ENCODE data around the gene PGM2L1.

The PGM2L1 gene

DNA sequence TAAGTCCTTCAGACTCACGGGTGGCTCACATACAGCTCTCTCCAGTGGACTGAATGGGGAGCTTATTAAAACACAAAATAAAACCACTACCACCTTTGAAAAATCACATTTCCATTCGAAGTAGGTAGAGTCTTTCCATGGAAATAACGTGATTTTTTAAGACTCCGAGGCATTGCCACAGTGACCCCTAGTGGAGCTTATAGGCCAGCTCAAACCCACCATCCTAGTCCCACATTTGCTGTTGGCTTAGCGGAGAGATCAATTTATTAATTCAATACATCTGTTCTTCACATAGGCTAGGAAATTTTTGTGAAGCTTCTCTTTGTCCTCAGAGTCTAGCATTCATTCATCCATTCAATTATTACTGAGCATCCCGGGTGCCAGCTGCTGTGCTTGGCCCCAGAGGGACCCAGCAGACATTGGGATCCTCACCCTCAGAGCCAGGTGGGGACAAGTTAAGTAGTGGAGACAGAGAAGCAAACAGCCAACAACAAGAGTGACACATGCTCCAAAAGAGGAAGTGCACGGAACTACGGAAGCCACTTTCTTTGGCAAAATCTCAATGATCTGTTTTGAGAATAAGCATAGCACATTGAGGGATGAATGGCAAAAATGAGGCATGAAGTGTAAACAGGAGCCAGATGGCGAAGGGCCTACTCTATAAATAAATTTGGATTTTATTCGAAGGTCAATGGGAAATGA is 76.6 kb downstream of the PGM2L1 start:
- Histone ChIP-seq H2AFZ (ENCODE audit: low read depth, low read length) (no peak overlapping the region), H3K36me3 (ENCODE audit: insufficient read depth, low read length) (no peaks in the 10 kb centered on the region), H3K9me3 (ENCODE audit: low read length) (no peaks in the 10 kb centered on the region), H3K27me3 (ENCODE audit: insufficient read depth, low read length) (no peaks in the 10 kb centered on the region), H3K4me3 (ENCODE audit: low read length) (no peak overlapping the region), H3K4me1 (ENCODE audit: insufficient read depth, low read length) (peaks cover 23% of the 10 kb centered on the region)

DNA sequence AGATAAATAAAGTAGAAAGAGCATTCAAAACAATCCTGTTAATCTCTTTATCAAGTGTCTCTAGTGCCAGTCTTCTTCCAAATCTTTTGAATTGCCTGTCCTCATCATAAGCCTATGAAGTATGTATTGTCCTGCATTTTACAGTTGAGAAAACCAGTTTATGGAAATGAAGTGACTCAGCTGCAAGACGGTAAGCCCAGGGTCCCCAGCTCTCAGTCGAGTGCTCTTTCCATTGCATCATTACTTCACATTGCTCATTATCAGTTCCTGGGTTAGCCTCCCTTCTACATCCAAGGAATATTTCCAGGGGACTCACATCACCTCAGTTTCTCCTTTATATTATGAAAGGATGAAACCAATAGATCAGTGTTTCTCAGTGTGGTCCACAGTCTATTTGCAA is 77.7 kb downstream of the PGM2L1 start:
- H3K9me3 ChIP-seq (ENCODE audit: low read length), result no peaks in the 10 kb centered on the region
- no peaks in the 10 kb centered on the region for H3K36me3 ChIP-seq (ENCODE audit: insufficient read depth, low read length)
- H3K27me3 ChIP-seq (ENCODE audit: insufficient read depth, low read length), result no peaks in the 10 kb centered on the region
- no peak overlapping the region for H3K4me3 ChIP-seq (ENCODE audit: low read length)
- peaks cover 16% of the 10 kb centered on the region for H3K4me1 ChIP-seq (ENCODE audit: insufficient read depth, low read length)
- no peak overlapping the region for H2AFZ ChIP-seq (ENCODE audit: low read depth, low read length)

DNA sequence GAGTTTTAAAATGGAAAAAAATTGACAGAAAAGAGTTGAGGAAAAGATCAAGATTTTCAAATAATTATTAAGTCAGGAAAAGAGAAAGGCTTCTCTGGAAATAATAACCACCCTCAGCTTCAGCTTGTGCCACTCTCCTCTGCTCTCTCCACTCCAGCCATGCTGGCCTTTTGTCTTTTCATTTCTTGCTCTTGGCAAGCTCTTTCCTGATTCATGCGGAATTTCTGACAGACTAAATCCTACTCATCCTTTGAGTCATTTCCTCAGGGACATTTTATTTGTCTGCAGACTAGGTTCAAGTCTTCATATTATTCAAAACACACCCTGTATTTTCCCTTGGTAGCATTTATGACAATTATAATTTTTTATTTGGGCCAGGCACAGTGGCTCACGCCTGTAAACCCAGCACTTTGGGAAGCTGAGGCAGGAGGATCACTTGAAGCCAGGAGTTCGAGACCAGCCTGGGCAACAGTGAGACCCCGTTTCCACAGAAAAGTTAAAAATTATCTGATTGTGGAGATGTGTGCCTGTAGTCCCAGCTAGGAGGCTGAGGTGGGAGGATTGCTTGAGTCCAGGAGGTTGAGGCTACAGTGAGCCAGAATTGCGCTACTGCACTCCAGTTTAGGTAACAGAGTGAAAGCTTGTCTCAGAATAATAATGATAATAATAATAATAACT is 79.0 kb downstream of the PGM2L1 start:
- H3K4me3 ChIP-seq (ENCODE audit: low read length), result no peak overlapping the region
- H3K27me3 ChIP-seq (ENCODE audit: insufficient read depth, low read length), result no peaks in the 10 kb centered on the region
- peaks cover 16% of the 10 kb centered on the region for H3K4me1 ChIP-seq (ENCODE audit: insufficient read depth, low read length)
- H3K36me3 ChIP-seq (ENCODE audit: insufficient read depth, low read length), result no peaks in the 10 kb centered on the region
- no peak overlapping the region for H2AFZ ChIP-seq (ENCODE audit: low read depth, low read length)
- H3K9me3 ChIP-seq (ENCODE audit: low read length), result no peaks in the 10 kb centered on the region

DNA sequence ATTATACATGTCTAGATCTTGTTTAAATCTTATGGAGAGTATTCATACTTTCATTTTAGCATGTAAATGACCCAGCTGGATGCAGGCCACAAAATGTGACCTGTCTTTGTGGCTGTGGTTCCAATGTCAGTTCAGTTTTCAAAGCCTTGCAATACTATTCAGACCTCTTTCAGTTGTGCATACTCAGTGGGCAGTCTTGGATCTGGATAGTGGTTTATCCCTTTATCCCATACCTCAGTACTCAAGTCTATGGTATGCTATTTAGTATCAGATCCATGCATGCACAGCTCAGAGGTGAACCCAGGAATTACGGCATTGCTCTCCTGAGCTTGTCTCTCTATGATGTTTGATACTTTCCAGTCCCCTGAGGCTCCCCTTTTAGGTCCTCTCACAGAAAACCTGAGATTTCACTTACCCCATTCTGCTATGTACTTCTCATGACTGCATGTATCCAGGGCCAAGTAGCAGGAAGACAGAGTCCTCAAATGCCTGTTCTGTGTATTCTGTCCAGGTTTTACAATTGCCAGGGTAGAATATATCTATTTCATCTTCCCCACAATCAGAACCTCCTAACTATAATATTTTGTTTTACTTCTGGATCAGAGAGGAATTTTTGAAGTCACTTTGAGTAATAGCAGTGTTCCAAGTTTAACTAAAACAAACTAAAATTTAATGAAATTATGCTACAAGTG is 79.8 kb downstream of the PGM2L1 start:
- Histone ChIP-seq H3K4me1 (ENCODE audit: insufficient read depth, low read length) (peaks cover 16% of the 10 kb centered on the region), H3K27me3 (ENCODE audit: insufficient read depth, low read length) (no peaks in the 10 kb centered on the region), H3K9me3 (ENCODE audit: low read length) (no peaks in the 10 kb centered on the region), H2AFZ (ENCODE audit: low read depth, low read length) (no peak overlapping the region), H3K36me3 (ENCODE audit: insufficient read depth, low read length) (no peaks in the 10 kb centered on the region), H3K4me3 (ENCODE audit: low read length) (no peak overlapping the region)

DNA sequence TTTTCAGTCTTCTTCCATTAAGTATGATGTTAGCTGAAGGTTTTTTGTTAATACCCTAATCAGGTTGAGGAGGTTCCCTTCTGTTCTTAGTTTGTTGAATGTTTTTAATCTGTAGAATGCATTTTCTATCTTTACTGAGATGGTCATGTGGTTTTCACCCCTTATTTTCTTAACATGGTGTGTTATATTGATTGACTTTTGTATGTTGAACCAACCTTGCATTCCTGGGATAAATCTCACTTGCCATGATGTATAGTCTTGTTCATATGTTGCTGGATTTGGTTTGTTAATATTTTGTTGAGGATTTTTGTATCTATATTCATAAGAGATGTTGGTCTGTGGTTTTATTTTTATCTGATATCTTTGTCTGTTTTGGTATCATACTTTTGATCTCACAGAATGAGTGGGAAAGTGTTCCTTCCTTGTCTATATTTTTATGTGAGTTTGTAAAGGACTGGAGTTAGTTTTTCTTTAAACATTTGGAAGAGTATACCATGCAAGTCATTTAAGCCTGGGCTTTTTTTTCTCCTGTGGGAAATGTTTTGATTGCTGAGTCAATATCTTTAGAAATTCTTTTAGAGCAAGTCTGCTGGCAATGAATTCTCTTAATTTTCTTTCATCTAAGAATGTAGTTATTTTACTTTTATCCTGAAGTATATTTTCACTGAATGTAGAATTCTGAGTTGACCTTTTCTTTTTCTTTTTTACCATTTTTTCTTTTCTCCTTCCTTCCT is 81.3 kb downstream of the PGM2L1 start:
- H3K27me3 ChIP-seq (ENCODE audit: insufficient read depth, low read length), result peaks cover 5% of the 10 kb centered on the region
- peaks cover 7% of the 10 kb centered on the region for H3K9me3 ChIP-seq (ENCODE audit: low read length)
- H3K36me3 ChIP-seq (ENCODE audit: insufficient read depth, low read length), result no peaks in the 10 kb centered on the region
- peaks cover 16% of the 10 kb centered on the region for H3K4me1 ChIP-seq (ENCODE audit: insufficient read depth, low read length)
- no peak overlapping the region for H3K4me3 ChIP-seq (ENCODE audit: low read length)
- no peak overlapping the region for H2AFZ ChIP-seq (ENCODE audit: low read depth, low read length)

DNA sequence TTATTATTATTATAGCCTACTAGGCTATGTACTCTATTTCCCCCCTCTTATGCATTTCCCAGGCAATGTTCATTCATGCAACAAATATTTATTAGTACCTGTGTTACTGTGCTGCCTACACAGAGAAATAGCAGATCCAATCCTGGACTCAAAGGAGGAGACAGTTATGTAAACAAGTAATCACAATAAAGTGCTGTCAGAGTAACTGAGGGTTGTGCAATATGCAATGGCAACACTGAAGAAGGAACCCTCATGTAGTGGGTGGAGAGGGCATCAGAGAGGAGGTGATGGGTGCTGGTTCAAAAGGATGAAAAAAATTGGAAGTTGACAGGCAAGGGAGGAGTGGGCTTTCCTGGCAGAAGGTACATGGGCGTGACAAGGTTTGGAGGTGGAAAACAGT is 85.9 kb downstream of the PGM2L1 start:
- peaks cover 18% of the 10 kb centered on the region for H3K27me3 ChIP-seq (ENCODE audit: insufficient read depth, low read length)
- peaks cover 11% of the 10 kb centered on the region for H3K9me3 ChIP-seq (ENCODE audit: low read length)
- no peak overlapping the region for H2AFZ ChIP-seq (ENCODE audit: low read depth, low read length)
- no peaks in the 10 kb centered on the region for H3K36me3 ChIP-seq (ENCODE audit: insufficient read depth, low read length)
- H3K4me1 ChIP-seq (ENCODE audit: insufficient read depth, low read length), result no peaks in the 10 kb centered on the region
- no peak overlapping the region for H3K4me3 ChIP-seq (ENCODE audit: low read length)

DNA sequence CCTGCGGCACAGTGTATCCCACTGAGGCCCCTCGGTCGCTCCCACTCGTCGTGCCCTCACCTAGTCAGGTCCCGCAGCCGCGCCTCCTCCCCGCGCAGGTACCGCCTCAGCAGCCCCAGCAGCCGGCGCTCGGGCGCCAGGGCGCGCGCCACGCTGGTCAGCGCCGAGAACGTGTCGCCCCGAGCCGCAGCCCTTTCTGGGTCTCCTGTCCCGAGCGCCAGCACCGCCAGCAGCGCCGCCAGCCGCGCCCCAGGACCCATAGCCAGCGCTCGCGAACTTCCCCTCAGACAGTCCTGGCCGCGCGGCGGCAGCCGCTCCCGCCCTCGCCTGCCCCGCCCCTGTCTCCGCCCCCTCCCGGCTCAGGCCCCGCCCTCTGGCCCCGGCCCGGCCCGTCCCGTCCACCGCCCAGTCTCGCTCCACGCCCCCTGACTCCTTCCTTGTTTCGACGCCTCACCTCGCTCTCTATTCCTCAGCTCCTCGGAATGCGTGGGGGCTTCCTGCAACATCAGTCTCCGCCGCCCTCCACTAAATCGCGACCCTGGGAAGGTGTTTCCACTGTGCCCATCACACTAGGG is 86.8 kb downstream of the PGM2L1 start, which contains the start of gene P4HA3:
P4HA3 (minus strand) TSS at position 289 of the 575 bp plus-strand sequence; CDS start at position 260, 29 bp downstream.
- Histone ChIP-seq H3K27me3 (ENCODE audit: insufficient read depth, low read length) (peaks cover 25% of the 10 kb centered on the region), H2AFZ (ENCODE audit: low read depth, low read length) (no peak within 1 kb of the TSS)

DNA sequence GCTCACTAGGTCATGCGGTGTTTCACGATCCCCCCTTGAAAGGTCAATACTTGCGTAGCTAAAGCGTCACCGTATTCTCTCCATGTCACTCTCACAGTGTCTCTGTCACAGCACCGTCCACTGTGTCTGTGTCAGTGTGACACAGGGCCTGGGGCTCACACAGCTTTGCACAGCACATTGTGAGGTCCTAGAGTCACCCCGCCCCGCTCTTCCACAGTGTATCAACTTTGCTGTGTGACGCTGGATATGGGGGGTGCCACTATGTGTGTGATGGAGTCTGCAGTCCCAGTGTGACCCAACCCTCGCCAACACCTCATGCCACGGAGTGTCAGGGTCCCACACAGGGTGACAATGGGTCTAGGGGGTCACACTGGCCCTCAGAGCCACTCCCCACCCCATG is 87.4 kb downstream of the PGM2L1 start:
- Histone ChIP-seq H3K4me1 (ENCODE audit: insufficient read depth, low read length) (no peaks in the 10 kb centered on the region), H3K27me3 (ENCODE audit: insufficient read depth, low read length) (peaks cover 27% of the 10 kb centered on the region), H2AFZ (ENCODE audit: low read depth, low read length) (no peak overlapping the region), H3K9me3 (ENCODE audit: low read length) (peaks cover 11% of the 10 kb centered on the region), H3K4me3 (ENCODE audit: low read length) (peak overlapping the region; percentile 18), H3K36me3 (ENCODE audit: insufficient read depth, low read length) (no peaks in the 10 kb centered on the region)

More for the DNA sequence above, 86.8 kb downstream of the PGM2L1 start, which contains the start of gene P4HA3:
- Histone ChIP-seq H3K4me3 (ENCODE audit: low read length) (peak within 1 kb of the TSS; percentile 18), H3K9me3 (ENCODE audit: low read length) (peaks cover 11% of the 10 kb centered on the region), H3K36me3 (ENCODE audit: insufficient read depth, low read length) (no peaks in the 10 kb centered on the region), H3K4me1 (ENCODE audit: insufficient read depth, low read length) (no peaks in the 10 kb centered on the region)

DNA sequence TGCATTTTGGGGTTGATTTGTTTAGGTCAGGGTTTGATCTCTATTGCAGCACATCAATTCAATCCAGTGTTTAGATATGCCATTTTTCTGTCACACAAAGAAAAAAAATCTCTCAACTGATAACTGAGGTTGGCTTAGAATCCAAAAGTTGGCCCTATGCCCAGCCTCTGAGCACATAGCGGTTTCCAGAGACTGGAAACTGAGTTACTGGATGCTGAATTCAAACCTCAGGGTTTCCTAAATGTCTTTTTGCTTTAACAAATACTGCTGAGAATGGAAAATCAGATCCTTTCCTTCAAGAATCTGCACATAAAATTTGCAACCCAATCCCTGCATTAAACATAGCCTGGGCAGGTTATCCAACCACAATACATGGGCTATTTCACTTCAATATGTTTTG is 90.8 kb downstream of the PGM2L1 start:
- H2AFZ ChIP-seq (ENCODE audit: low read depth, low read length), result no peak overlapping the region
- peaks cover 6% of the 10 kb centered on the region for H3K9me3 ChIP-seq (ENCODE audit: low read length)
- no peaks in the 10 kb centered on the region for H3K36me3 ChIP-seq (ENCODE audit: insufficient read depth, low read length)
- H3K4me3 ChIP-seq (ENCODE audit: low read length), result no peak overlapping the region
- H3K4me1 ChIP-seq (ENCODE audit: insufficient read depth, low read length), result no peaks in the 10 kb centered on the region
- H3K27me3 ChIP-seq (ENCODE audit: insufficient read depth, low read length), result peaks cover 24% of the 10 kb centered on the region

DNA sequence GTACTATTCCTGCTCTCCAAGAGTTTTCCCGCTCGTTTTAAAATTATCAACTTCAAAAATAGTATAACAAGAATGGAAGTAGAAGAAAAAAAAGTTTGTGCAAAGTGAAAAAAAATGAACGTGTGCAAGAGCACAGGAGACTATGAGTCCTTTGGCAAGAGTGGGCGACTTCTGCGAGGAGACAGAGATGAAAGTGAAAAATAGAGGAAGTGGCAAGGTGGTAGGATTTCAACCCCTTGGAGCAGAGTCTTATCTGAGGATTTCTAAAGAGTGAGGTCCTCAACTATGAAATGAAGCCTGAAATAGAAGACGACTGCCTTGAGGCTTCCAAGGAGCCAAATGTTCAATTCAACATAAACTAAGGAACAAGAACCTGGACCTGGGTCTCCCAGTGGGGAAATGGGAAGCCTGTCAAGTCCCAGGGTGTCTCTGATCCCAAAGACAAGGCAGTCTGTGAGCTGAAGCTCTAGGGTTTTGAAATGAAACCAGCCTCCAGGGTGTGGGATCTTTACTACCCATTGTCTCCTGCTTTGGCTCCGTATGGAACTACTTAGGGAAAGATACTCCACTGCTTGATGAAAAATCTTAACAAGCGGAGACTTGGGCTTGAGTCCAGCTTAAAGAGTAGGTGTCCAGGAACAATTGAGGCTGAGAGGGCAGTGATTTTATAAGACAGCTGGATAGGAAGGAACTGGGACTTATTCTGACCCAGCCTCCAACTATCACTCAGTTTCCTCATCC is 91.6 kb downstream of the PGM2L1 start:
- Histone ChIP-seq H3K27me3 (ENCODE audit: insufficient read depth, low read length) (peaks cover 19% of the 10 kb centered on the region), H3K9me3 (ENCODE audit: low read length) (peaks cover under 1% of the 10 kb centered on the region), H3K4me3 (ENCODE audit: low read length) (no peak overlapping the region), H2AFZ (ENCODE audit: low read depth, low read length) (no peak overlapping the region), H3K4me1 (ENCODE audit: insufficient read depth, low read length) (no peaks in the 10 kb centered on the region), H3K36me3 (ENCODE audit: insufficient read depth, low read length) (no peaks in the 10 kb centered on the region)

DNA sequence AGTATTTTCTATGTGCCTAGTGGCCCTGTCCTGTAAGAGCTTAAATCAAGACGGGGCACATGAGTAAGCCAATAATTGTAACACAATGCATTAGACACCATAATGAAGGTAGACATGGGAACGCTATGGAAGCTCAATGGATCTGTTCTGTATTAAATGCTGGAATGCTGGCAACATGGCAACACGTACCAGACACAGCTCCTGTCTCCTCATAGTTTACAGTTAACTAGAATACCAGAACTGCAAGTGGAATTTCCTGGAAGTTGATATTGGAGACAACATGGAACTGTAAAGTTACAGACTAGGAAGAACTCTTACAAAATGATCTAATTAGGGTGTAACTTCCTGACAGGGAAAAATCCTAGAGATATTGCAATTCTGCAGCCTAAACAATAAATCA is 99.2 kb downstream of the PGM2L1 start:
- no peaks in the 10 kb centered on the region for H3K4me1 ChIP-seq (ENCODE audit: insufficient read depth, low read length)
- H3K36me3 ChIP-seq (ENCODE audit: insufficient read depth, low read length), result no peaks in the 10 kb centered on the region
- H2AFZ ChIP-seq (ENCODE audit: low read depth, low read length), result no peak overlapping the region
- no peak overlapping the region for H3K4me3 ChIP-seq (ENCODE audit: low read length)
- no peaks in the 10 kb centered on the region for H3K27me3 ChIP-seq (ENCODE audit: insufficient read depth, low read length)
- no peaks in the 10 kb centered on the region for H3K9me3 ChIP-seq (ENCODE audit: low read length)

DNA sequence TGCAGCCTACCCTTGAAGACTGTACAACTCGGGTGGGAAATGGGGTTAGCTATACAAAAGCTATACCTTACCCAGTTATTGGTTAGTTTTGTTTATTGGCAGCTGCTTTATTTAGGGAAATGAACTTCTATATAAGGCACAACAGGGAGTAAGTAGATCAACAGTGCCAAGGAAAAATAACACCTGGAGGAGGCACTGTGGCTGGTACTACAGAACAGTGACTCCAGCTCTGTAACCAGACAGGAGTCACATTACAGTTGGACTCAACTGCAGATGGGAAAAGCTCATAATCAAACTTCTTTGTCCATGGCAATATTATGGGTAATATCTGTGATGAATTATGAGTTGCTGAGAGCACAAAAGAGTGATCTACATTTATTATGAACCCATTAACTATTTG is 100.7 kb downstream of the PGM2L1 start:
- H3K36me3 ChIP-seq (ENCODE audit: insufficient read depth, low read length), result no peaks in the 10 kb centered on the region
- no peaks in the 10 kb centered on the region for H3K9me3 ChIP-seq (ENCODE audit: low read length)
- no peaks in the 10 kb centered on the region for H3K4me1 ChIP-seq (ENCODE audit: insufficient read depth, low read length)
- no peak overlapping the region for H2AFZ ChIP-seq (ENCODE audit: low read depth, low read length)
- H3K4me3 ChIP-seq (ENCODE audit: low read length), result no peak overlapping the region
- H3K27me3 ChIP-seq (ENCODE audit: insufficient read depth, low read length), result no peaks in the 10 kb centered on the region
